C4-2B (cell line): ENCODE measurements around the gene MPP3.

Source experiments
- ZFX ChIP-seq: fragments of 450-650 bp; IDR thresholded peaks from 2 replicates; pipeline ENCODE4 v1.6.1; 2017
- TF ChIP-seq, protein P1 (sequence below): fragments of 450-650 bp; conservative IDR thresholded peaks from 2 replicates; pipeline ENCODE4 v1.5.1; 2017; ENCODE audit warnings: mild to moderate bottlenecking

- TF ChIP-seq, protein P1, sequence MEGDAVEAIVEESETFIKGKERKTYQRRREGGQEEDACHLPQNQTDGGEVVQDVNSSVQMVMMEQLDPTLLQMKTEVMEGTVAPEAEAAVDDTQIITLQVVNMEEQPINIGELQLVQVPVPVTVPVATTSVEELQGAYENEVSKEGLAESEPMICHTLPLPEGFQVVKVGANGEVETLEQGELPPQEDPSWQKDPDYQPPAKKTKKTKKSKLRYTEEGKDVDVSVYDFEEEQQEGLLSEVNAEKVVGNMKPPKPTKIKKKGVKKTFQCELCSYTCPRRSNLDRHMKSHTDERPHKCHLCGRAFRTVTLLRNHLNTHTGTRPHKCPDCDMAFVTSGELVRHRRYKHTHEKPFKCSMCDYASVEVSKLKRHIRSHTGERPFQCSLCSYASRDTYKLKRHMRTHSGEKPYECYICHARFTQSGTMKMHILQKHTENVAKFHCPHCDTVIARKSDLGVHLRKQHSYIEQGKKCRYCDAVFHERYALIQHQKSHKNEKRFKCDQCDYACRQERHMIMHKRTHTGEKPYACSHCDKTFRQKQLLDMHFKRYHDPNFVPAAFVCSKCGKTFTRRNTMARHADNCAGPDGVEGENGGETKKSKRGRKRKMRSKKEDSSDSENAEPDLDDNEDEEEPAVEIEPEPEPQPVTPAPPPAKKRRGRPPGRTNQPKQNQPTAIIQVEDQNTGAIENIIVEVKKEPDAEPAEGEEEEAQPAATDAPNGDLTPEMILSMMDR, result no peak
- TF ChIP-seq ZFX, result no peak
These were observed 28.1 kb upstream of the MPP3 start for GRCh38 chr17:43860927-43861622.
